Ramos (cell line): ENCODE results near the gene PLEKHG5.

Experiments used
- in situ Hi-C: fragments of 300-500 bp; cut with MboI; formaldehyde crosslinking; loops from one replicate; pipeline ENCODE4 v1.14.3; 2022; ENCODE audit warnings: low sequenced_read_pairs; ENCODE audit not compliant: unreplicated experiment

PLEKHG5 gene

DNA sequence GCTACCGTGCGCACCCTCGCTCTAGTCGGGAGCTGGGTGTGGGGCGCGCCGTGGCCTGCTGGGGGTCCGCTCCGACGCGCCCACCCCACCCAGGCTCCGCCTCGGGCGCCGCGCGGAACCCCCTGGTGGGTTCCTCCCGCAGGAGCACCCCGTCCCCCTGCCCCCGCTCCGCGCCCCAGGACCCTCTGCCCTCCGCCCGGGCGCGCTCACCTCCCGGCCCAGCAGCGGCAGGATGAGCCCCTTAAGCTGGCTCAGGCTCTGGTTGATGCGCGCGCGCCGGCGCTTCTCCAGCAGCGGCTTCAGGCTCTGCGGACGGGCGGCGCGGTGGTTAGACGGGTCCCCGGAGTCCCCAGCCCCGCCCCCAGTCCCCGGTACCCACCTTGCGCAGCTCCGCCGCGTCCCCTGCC is 72.1 kb downstream of the PLEKHG5 start:
- in situ Hi-C loops, result no loop called here

DNA sequence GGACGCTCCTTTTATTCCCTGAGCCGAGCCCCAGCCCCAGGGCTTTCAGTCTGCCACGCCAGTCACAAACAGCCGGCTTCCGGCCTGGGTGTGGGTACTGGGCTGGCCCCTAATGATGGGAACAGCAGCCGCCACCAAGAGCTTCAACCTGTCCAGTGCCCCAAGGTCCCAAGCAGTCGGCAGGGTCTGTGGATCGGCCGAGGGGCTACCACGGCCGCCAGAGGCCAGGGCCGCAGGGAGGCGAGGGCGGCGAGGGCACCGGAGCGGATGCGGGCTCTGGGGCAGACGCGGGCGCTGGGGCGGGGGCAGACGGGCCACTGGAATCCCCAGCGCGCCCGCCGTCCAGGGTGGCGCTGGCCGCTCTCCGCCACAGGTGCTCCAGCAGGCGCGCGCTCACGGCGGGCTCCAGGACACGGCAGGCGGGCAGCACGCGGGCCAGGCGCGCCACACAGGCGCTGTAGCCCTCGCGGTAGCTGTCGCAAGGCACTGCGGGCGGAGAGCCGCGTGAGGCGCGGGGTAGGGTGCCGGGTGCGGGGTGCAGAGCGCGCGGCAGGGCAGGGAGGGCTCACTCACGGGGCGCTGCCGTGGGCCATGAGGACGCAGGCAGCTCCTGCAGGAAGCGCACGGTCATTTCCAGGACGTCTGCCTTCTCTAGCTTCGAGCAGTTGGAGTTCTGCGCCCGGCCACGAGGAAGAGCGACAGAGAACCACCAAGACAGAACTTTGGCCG is 72.6 kb downstream of the PLEKHG5 start:
- in situ Hi-C loops, result no loop called here

DNA sequence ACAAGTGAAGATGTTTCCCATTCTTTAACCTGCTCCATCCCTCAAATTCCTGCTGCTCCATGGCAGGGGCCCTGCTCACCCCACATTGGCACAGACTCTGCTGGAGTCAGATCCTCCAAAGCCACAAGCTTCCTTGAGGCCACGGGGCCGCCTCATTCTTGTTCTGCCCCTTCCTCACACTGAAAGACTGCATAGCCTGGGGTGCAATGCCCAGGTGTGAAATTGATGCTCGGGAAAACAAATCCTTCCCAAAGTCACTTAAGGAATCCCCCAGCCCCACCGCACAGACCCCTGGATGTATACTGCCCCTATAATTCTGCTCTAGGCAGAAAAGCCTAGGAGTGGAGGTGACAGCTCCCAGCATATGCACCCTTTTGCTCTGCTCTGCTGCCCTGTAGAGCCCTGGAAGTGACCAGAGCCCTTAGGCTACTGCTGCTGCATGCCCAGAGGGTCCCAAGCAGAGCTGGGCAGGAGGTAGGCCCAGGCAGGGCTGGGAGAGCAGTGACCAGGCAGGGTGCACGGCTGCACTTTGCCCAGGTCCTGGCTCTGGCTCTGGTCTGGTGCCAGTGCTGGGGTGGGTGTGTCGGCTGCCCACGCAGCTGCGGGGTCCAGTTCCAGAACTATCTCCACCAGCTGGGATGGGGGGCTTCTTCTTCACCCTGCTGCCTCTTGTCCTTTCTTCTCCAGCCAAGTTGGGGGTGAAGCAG is 73.4 kb downstream of the PLEKHG5 start:
- in situ Hi-C loops, result no loop called here
